ENCODE measurements around the gene GRM7.

- TF ChIP-seq CTCF (conservative IDR thresholded peaks at IDR 0.05; ENCODE audit: low read depth, low read length) (no peak), MAZ (IDR thresholded peaks at IDR 0.05; ENCODE audit: borderline replicate concordance, low read depth, low read length) (no peak), POLR2A (IDR thresholded peaks at IDR 0.05; ENCODE audit: low read depth, low read length) (no peak), RCOR1 (IDR thresholded peaks at IDR 0.05; ENCODE audit: insufficient replicate concordance, low read length) (no peak), ELK1 (IDR thresholded peaks at IDR 0.05; ENCODE audit: borderline replicate concordance, low read depth, low read length) (no peak), RFX5 (IDR thresholded peaks at IDR 0.05; ENCODE audit: low read depth, low read length) (no peak), CEBPB (IDR thresholded peaks at IDR 0.05; ENCODE audit: low read depth, low read length) (no peak), RAD21 (IDR thresholded peaks at IDR 0.05; ENCODE audit: low read length) (no peak), MXI1 (IDR thresholded peaks at IDR 0.05; ENCODE audit: borderline replicate concordance, low read depth, low read length) (no peak), MAFK (IDR thresholded peaks at IDR 0.05; ENCODE audit: low read depth, low read length) (no peak)
Observed at GRCh38 chr3:7158516-7158915, 297.6 kb downstream of the GRM7 start.

Data from IMR-90 (cell line).